ENCODE data around the gene NCAPD3.

- TF ChIP-seq CTCF (CRISPR knock-in tag; IDR thresholded peaks at IDR 0.05) (no peak), ZNF777 (CRISPR knock-in tag; IDR thresholded peaks at IDR 0.05) (no peak), GTF2F1 (IDR thresholded peaks at IDR 0.05; ENCODE audit: low read length) (no peak), POLR2A (IDR thresholded peaks at IDR 0.05; ENCODE audit: insufficient read depth in 1 of 2, low read depth in 2 of 2, low read length in 2 of 2) (no peak), GABPA (IDR thresholded peaks at IDR 0.05; ENCODE audit: low read depth, low read length) (no peak), GABPA (CRISPR knock-in tag; IDR thresholded peaks at IDR 0.05; ENCODE audit: low read depth) (no peak), NFE2 (CRISPR knock-in tag; IDR thresholded peaks at IDR 0.05) (no peak), PRDM10 (CRISPR knock-in tag; IDR thresholded peaks at IDR 0.05; ENCODE audit: low read depth) (no peak)
These were observed 24.2 kb downstream of the NCAPD3 start for GRCh38 chr11:134199531-134199930.
